ENCODE data around the gene BIRC3.

GRCh38 chr11:102345904-102346303, 28.6 kb downstream of the BIRC3 start:
- TF ChIP-seq POLR2A (IDR thresholded peaks at IDR 0.05; ENCODE audit: low read length) (no peak), KDM5A (IDR thresholded peaks at IDR 0.05) (no peak), MYC (IDR thresholded peaks at IDR 0.05; ENCODE audit: borderline replicate concordance, low read length) (no peak), CTCF (IDR thresholded peaks at IDR 0.05) (no peak)
- TF ChIP-seq, protein P1, sequence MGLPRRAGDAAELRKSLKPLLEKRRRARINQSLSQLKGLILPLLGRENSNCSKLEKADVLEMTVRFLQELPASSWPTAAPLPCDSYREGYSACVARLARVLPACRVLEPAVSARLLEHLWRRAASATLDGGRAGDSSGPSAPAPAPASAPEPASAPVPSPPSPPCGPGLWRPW (IDR thresholded peaks at IDR 0.05): no peak
- TF ChIP-seq, protein P2, sequence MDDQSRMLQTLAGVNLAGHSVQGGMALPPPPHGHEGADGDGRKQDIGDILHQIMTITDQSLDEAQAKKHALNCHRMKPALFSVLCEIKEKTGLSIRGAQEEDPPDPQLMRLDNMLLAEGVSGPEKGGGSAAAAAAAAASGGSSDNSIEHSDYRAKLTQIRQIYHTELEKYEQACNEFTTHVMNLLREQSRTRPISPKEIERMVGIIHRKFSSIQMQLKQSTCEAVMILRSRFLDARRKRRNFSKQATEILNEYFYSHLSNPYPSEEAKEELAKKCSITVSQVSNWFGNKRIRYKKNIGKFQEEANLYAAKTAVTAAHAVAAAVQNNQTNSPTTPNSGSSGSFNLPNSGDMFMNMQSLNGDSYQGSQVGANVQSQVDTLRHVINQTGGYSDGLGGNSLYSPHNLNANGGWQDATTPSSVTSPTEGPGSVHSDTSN (IDR thresholded peaks at IDR 0.05): no peak
